Lower leg skin (tissue), 4 donors: ENCODE results near the gene RASA3. TPM values are rescaled to one million over a fixed set of nuclear protein-coding genes. Genes with fewer than 3 reads are reported as not detected.
"Not testable (repeated sequence)": the region's sequence is repeated elsewhere in the genome, so short reads cannot be mapped to it uniquely, and the experiment has no call there.

Experiments
- DNase-seq, 2 donors: peaks; one replicate each; pipeline ENCODE4 v3.0.0-alpha.2; 2019; ENCODE audit warnings: low spot score in 2 of 2
- H3K4me3 ChIP-seq: fragments of 200-600 bp; sonication (generic); 2 replicates; pipeline ENCODE4 v1.5.1; 2017; ENCODE audit warnings: mild to moderate bottlenecking, low read depth; ENCODE audit not compliant: poor library complexity, severe bottlenecking
- POLR2A ChIP-seq, 2 donors: fragments of 450-650 bp; IDR thresholded peaks; one replicate each; pipeline ENCODE4 v1.6.1; 2016 to 2017; ENCODE audit warnings: antibody characterized with exemption in 2 of 2, mild to moderate bottlenecking in 1 of 2, moderate library complexity in 1 of 2
- WGBS, 2 donors: methylation state at CpG; one replicate each; pipeline ENCODE4 v1.1.5; 2018; 5-methylcytosine and 5-hydroxymethylcytosine counted together
- intact Hi-C: fragments of 100-400 bp; cut with DNase I; formaldehyde crosslinking; loops from one replicate; pipeline ENCODE4 v1.15.0; 2023; ENCODE audit warnings: low total_unique reads
- total RNA-seq, 4 donors: library from RNA; depleted of rRNA; stranded (reverse); fragments of >200 nt; gene quantifications; one replicate each; pipeline ENCODE4 v1.1.0, GENCODE V29; 2016
- TF ChIP-seq, protein P1 (sequence below), 3 donors: fragments of 450-650 bp; IDR thresholded peaks; one replicate each; pipeline ENCODE4 v1.5.1; 2016; ENCODE audit warnings: antibody characterized with exemption in 3 of 3, mild to moderate bottlenecking in 3 of 3, moderate library complexity in 2 of 3

RASA3 gene
- total RNA-seq, 4 donors from 2014 or later, result 12.9 to 30.5 (median 24.2) TPM

- H3K4me3 ChIP-seq, result no peak overlapping the region
- 67 to 78% methylated on average over 9 of the region's 9 CpGs for WGBS, 2 donors
- TF ChIP-seq, protein P1, sequence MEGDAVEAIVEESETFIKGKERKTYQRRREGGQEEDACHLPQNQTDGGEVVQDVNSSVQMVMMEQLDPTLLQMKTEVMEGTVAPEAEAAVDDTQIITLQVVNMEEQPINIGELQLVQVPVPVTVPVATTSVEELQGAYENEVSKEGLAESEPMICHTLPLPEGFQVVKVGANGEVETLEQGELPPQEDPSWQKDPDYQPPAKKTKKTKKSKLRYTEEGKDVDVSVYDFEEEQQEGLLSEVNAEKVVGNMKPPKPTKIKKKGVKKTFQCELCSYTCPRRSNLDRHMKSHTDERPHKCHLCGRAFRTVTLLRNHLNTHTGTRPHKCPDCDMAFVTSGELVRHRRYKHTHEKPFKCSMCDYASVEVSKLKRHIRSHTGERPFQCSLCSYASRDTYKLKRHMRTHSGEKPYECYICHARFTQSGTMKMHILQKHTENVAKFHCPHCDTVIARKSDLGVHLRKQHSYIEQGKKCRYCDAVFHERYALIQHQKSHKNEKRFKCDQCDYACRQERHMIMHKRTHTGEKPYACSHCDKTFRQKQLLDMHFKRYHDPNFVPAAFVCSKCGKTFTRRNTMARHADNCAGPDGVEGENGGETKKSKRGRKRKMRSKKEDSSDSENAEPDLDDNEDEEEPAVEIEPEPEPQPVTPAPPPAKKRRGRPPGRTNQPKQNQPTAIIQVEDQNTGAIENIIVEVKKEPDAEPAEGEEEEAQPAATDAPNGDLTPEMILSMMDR (IDR thresholded peaks at IDR 0.05), result no peak
- no peak for TF ChIP-seq POLR2A (IDR thresholded peaks at IDR 0.05)
- intact Hi-C loops, result no loop called here
- DNase-seq, result no peak
Measured at GRCh38 chr13:114129649-114130062, 2.8 kb downstream of the RASA3 start.

- H3K4me3 ChIP-seq, result no peak overlapping the region
- intact Hi-C loops, result no loop called here
- WGBS, 2 donors, result 56 to 80% methylated on average over 37 of the region's 37 CpGs
- peak; percentile 69 to 94 for DNase-seq
- TF ChIP-seq, protein P1 (IDR thresholded peaks at IDR 0.05), result no peak
- TF ChIP-seq POLR2A (IDR thresholded peaks at IDR 0.05), result no peak
Measured at GRCh38 chr13:114128624-114129522, 3.5 kb downstream of the RASA3 start.

- intact Hi-C loops, result no loop called here
- 84 to 88% methylated on average over 5 of the region's 5 CpGs for WGBS, 2 donors
- DNase-seq, result no peak
- no peak overlapping the region for H3K4me3 ChIP-seq
- TF ChIP-seq, protein P1 (IDR thresholded peaks at IDR 0.05), result no peak
- TF ChIP-seq POLR2A (IDR thresholded peaks at IDR 0.05), result no peak
Measured at GRCh38 chr13:114128348-114128623, 4.1 kb downstream of the RASA3 start.

DNA sequence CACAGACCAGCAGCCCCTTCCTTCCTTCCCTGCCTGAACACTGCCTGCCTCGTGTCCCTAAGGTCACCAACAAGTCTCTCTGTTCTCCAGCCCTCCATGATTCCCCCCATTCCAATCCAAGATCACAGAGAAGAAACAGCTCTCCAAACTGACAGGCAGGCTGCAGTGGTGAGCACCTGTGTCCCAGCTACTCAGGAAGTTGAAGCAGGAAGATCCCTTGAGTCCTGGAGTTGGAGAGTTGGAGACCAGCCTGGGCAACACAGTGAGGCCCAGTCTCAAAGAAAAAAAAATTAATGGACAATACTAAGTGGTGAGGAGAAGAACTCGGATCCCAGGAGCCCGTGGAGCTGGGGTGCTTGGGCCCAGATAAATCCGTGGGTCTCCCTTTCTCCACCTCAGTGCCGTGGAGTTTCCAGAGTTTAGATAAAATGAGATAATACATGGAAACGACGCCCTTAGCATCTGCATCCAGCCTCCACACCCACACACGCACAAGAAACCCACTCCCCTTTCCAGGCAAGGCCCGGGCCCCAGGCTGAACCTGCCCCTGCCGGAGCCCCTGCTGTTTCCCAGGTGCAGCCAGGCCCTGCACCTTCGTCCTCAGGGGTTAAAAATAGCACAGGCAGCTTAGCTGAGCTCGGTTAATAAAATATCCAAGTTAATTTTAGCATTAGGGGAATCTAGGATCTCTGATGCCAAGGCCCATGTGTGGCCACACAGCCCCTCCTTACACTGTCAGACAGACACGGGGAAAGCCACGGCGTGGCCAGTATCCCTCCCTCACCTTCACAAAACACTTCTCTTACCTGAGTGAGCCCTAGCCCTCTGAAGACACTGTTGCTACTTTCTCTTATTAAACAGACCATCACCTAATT lies 4.7 kb downstream of the RASA3 start:
- DNase-seq, result no peak
- intact Hi-C loops, result no loop called here
- TF ChIP-seq, protein P1 (IDR thresholded peaks at IDR 0.05), result no peak
- no peak for TF ChIP-seq POLR2A (IDR thresholded peaks at IDR 0.05)
- 68 to 74% methylated on average over 15 of the region's 15 CpGs for WGBS, 2 donors
- no peak overlapping the region for H3K4me3 ChIP-seq

- no peak for DNase-seq
- no peak overlapping the region for H3K4me3 ChIP-seq
- intact Hi-C loops, result no loop called here
- 90 to 92% methylated on average over 21 of the region's 21 CpGs for WGBS, 2 donors
- TF ChIP-seq POLR2A (IDR thresholded peaks at IDR 0.05), result no peak
- TF ChIP-seq, protein P1 (IDR thresholded peaks at IDR 0.05), result no peak
Measured at GRCh38 chr13:114126789-114127472, 5.5 kb downstream of the RASA3 start.

DNA sequence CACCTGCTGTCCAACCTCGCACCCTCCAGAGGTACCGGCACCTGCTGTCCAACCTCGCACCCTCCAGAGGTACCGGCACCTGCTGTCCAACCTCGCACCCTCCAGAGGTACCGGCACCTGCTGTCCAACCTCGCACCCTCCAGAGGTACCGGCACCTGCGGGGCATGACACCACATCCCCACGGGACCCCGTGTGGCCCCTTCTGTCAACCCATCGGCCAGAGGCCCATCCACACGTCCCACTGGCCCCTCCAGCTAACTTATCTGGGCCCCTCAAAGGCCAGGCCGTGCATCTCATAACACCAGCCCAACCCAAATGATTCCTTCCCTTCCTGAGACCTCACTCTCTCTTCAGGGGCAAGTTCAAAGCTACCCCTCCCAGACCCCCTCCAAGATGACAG lies 6.3 kb downstream of the RASA3 start:
- intact Hi-C loops, result not testable (repeated sequence)
- WGBS, 2 donors, result 93 to 95% methylated on average over 13 to 14 of the region's 14 CpGs

More for the DNA sequence above, 6.3 kb downstream of the RASA3 start:
- not testable (repeated sequence) for H3K4me3 ChIP-seq, DNase-seq
